Liver (tissue), 9 donors: Measurements from ENCODE around the gene RBKS. TPM values are rescaled to one million over a fixed set of nuclear protein-coding genes. Genes with fewer than 3 reads are reported as not detected.

Experiments used
- DNase-seq: peaks from one replicate; pipeline ENCODE4 v3.0.0-alpha.2; 2017; ENCODE audit warnings: low spot score
- H3K27ac ChIP-seq, 2 donors: one replicate each; pipeline ENCODE4 v1.7.0; 2013; ENCODE audit warnings: inconsistent platforms in 2 of 2, low read length in 2 of 2, control low read depth in 1 of 2, low read depth in 1 of 2, mild to moderate bottlenecking in 1 of 2
- H3K27me3 ChIP-seq, 4 donors: one replicate each; pipeline versions ENCODE4 v1.6.1 to v1.7.0; 2013; ENCODE audit warnings: low read length in 3 of 4, inconsistent platforms in 1 of 4, mild to moderate bottlenecking in 1 of 4, moderate library complexity in 1 of 4; ENCODE audit not compliant: control insufficient read depth in 4 of 4, insufficient read depth in 4 of 4
- H3K36me3 ChIP-seq, 4 donors: one replicate each; pipeline versions ENCODE4 v1.6.1 to v1.7.0; 2013; ENCODE audit warnings: low read length in 3 of 4, mild to moderate bottlenecking in 3 of 4, low read depth in 1 of 4, moderate library complexity in 1 of 4; ENCODE audit not compliant: control insufficient read depth in 4 of 4, insufficient read depth in 3 of 4
- H3K4me1 ChIP-seq, 4 donors: one replicate each; pipeline versions ENCODE4 v1.6.1 to v1.7.0; 2013; ENCODE audit warnings: low read length in 3 of 4, mild to moderate bottlenecking in 3 of 4, moderate library complexity in 1 of 4; ENCODE audit not compliant: control insufficient read depth in 4 of 4, insufficient read depth in 4 of 4
- H3K4me3 ChIP-seq, 3 donors: one replicate each; pipeline versions ENCODE4 v1.6.1 to v1.7.0; 2013; ENCODE audit warnings: low read length in 3 of 3, control low read depth in 1 of 3, low read depth in 1 of 3, mild to moderate bottlenecking in 1 of 3
- H3K9ac ChIP-seq, 2 donors: one replicate each; pipeline ENCODE4 v1.7.0; 2013; ENCODE audit warnings: low read length in 2 of 2, mild to moderate bottlenecking in 2 of 2, moderate library complexity in 2 of 2, control low read depth in 1 of 2, low read depth in 1 of 2
- H3K9me3 ChIP-seq, 4 donors: one replicate each; pipeline versions ENCODE4 v1.6.1 to v1.7.0; 2013; ENCODE audit warnings: low read length in 3 of 4; ENCODE audit not compliant: control insufficient read depth in 4 of 4
- ATF3 ChIP-seq: IDR thresholded peaks from 2 replicates; pipeline ENCODE4 v1.6.1; 2016; ENCODE audit warnings: antibody characterized with exemption
- EGR1 ChIP-seq, 2 donors: IDR thresholded peaks; 2 replicates each; pipeline ENCODE4 v1.6.1; 2016 to 2018; ENCODE audit warnings: antibody characterized with exemption in 2 of 2, low read depth in 2 of 2
- FOXA1 ChIP-seq: IDR thresholded peaks from 2 replicates; pipeline ENCODE4 v1.6.1; 2016; ENCODE audit warnings: antibody characterized with exemption
- FOXA2 ChIP-seq: IDR thresholded peaks from 2 replicates; pipeline ENCODE4 v1.6.1; 2016; ENCODE audit warnings: antibody characterized with exemption
- GABPA ChIP-seq, 2 donors: IDR thresholded peaks in 1 of 2; conservative IDR thresholded peaks in 1 of 2; 2 replicates each; pipeline ENCODE4 v1.6.1; 2016; ENCODE audit warnings: antibody characterized with exemption in 2 of 2, mild to moderate bottlenecking in 1 of 2, moderate library complexity in 1 of 2
- HNF4A ChIP-seq, 2 donors: conservative IDR thresholded peaks; 2 replicates each; pipeline ENCODE4 v1.6.1; 2016; ENCODE audit warnings: antibody characterized with exemption in 2 of 2, mild to moderate bottlenecking in 2 of 2
- HNF4G ChIP-seq: IDR thresholded peaks from 2 replicates; pipeline ENCODE4 v1.6.1; 2016; ENCODE audit warnings: antibody characterized with exemption
- JUND ChIP-seq, 2 donors: IDR thresholded peaks; 2 replicates each; pipeline ENCODE4 v1.6.1; 2016; ENCODE audit warnings: antibody characterized with exemption in 2 of 2
- MAX ChIP-seq: IDR thresholded peaks from 2 replicates; pipeline ENCODE4 v1.6.1; 2016; ENCODE audit warnings: antibody characterized with exemption
- NR2F2 ChIP-seq: IDR thresholded peaks from 2 replicates; pipeline ENCODE4 v1.6.1; 2016; ENCODE audit warnings: antibody characterized with exemption
- RAD21 ChIP-seq, 2 donors: IDR thresholded peaks; 2 replicates each; pipeline ENCODE4 v1.6.1; 2016; ENCODE audit warnings: antibody characterized with exemption in 2 of 2, mild to moderate bottlenecking in 2 of 2
- REST ChIP-seq: IDR thresholded peaks from 2 replicates; pipeline ENCODE4 v1.6.1; 2016; ENCODE audit warnings: antibody characterized with exemption, mild to moderate bottlenecking
- RXRA ChIP-seq, 2 donors: IDR thresholded peaks; 2 replicates each; pipeline ENCODE4 v1.6.1; 2017 to 2018; ENCODE audit warnings: antibody characterized with exemption in 2 of 2, mild to moderate bottlenecking in 1 of 2
- SP1 ChIP-seq: IDR thresholded peaks from 2 replicates; pipeline ENCODE4 v1.6.1; 2018; ENCODE audit warnings: antibody characterized with exemption, mild to moderate bottlenecking
- TAF1 ChIP-seq: conservative IDR thresholded peaks from 2 replicates; pipeline ENCODE4 v1.6.1; 2016; ENCODE audit warnings: antibody characterized with exemption, mild to moderate bottlenecking
- YY1 ChIP-seq: IDR thresholded peaks from 2 replicates; pipeline ENCODE4 v1.6.1; 2016; ENCODE audit warnings: antibody characterized with exemption, mild to moderate bottlenecking
- WGBS: extraction: QIAGEN DNeasy Blood & Tissue Kit; methylation state at CpG from one replicate; pipeline ENCODE4 v1.1.7; 2013; 5-methylcytosine and 5-hydroxymethylcytosine counted together
- polyA plus RNA-seq, 2 donors: library from polyadenylated mRNA; stranded (reverse) in 1 of 2; unstranded in 1 of 2; fragments of 200-250 nt in 1 of 2; fragments of >200 nt in 1 of 2; fragmentation: Nextera tagmentation in 1 of 2; extraction: Ambion mirVana in 1 of 2; gene quantifications; one replicate each; pipeline versions ENCODE4 v1.2.1 to v1.2.3, GENCODE V29; 2013 to 2015
- total RNA-seq, 2 donors: library from RNA; depleted of rRNA; stranded (reverse); fragments of >200 nt; gene quantifications; one replicate each; pipeline ENCODE4 v1.2.3, GENCODE V29; 2014
- TF ChIP-seq, protein P1 (sequence below): fragments of 150-350 bp; IDR thresholded peaks from 2 replicates; pipeline ENCODE4 v1.5.1; 2017; ENCODE audit warnings: improper control_type of control experiment, low read depth, low read length; ENCODE audit not compliant: missing input control
- donor health status: healthy.
- donor health status: healthy.
- donor health status: healthy.
- donor health status: healthy.
- donor health status: healthy.

Gene RBKS
- total and polyA plus RNA-seq, 4 donors = 6.3 to 18.8 (median 15.2) TPM

- H3K9ac ChIP-seq = no peak overlapping the region
- no peaks in the 10 kb centered on the region for H3K27me3 ChIP-seq
- H3K36me3 ChIP-seq = peaks cover 0 to 4% (median 0%) of the 10 kb centered on the region in 4 donors
- no peak for TF ChIP-seq HNF4G
- TF ChIP-seq EGR1 (IDR thresholded peaks at IDR 0.05; ENCODE audit: low read depth in 2 of 2) = no peak
- no peak for TF ChIP-seq HNF4A (conservative IDR thresholded peaks at IDR 0.05)
- TF ChIP-seq SP1 = no peak
- no peak for TF ChIP-seq NR2F2
- H3K4me3 ChIP-seq = no peak overlapping the region
- DNase-seq = no peak
- peaks cover 0 to 4% (median 0%) of the 10 kb centered on the region in 4 donors for H3K9me3 ChIP-seq
- H3K4me1 ChIP-seq = peaks cover 0 to 6% (median 4%) of the 10 kb centered on the region in 4 donors
- H3K27ac ChIP-seq = no peak overlapping the region
- WGBS = 94% methylated on average over 4 of the region's 4 CpGs
Measured at GRCh38 chr2:27857417-27858172, 32.6 kb downstream of the RBKS start.

DNA sequence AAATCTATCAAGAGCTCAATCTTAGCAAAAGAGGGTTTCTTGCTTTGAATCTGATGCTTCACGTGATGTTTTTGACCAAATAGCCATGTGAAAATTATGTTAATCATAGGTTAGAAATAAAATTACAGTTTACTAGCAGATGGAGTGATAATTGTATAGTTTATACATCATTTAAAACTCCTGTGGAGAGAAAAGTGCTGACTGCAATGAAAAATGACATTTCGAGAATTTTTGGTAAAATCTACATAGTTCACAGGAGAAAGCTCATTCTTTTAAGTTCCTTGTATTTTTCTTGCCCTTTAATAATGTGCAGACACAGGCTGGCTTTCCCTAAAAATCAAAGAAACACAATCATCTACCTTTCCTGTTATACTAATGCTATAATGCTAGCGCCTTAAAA is 33.2 kb downstream of the RBKS start:
- WGBS = 85% methylated on average over 3 of the region's 3 CpGs
- no peak overlapping the region for H3K27ac ChIP-seq
- H3K4me1 ChIP-seq = peaks cover 0 to 6% (median 4%) of the 10 kb centered on the region in 4 donors
- no peak overlapping the region for H3K9ac ChIP-seq
- DNase-seq = no peak
- no peaks in the 10 kb centered on the region for H3K27me3 ChIP-seq
- no peak overlapping the region for H3K4me3 ChIP-seq
- H3K9me3 ChIP-seq = peaks cover 0 to 4% (median 0%) of the 10 kb centered on the region in 4 donors
- peaks cover 0 to 4% (median 0%) of the 10 kb centered on the region in 4 donors for H3K36me3 ChIP-seq
- no peak for TF ChIP-seq RAD21 (IDR thresholded peaks at IDR 0.05)

GRCh38 chr2:27856386-27856785 is 33.8 kb downstream of the RBKS start:
- TF ChIP-seq RXRA (IDR thresholded peaks at IDR 0.05) = no peak
- no peak for TF ChIP-seq HNF4G
- no peak for TF ChIP-seq TAF1
- TF ChIP-seq FOXA2 = no peak
- no peak for TF ChIP-seq RAD21 (IDR thresholded peaks at IDR 0.05)
- TF ChIP-seq JUND (IDR thresholded peaks at IDR 0.05) = no peak
- no peak for TF ChIP-seq GABPA (IDR thresholded peaks at IDR 0.05 in 1 of 2, conservative IDR thresholded peaks at IDR 0.05 in 1 of 2)
- no peak for TF ChIP-seq EGR1 (IDR thresholded peaks at IDR 0.05; ENCODE audit: low read depth in 2 of 2)
- TF ChIP-seq ATF3 = no peak
- no peak for TF ChIP-seq NR2F2
- no peak for TF ChIP-seq FOXA1
- no peak for TF ChIP-seq YY1
- TF ChIP-seq, protein P1, sequence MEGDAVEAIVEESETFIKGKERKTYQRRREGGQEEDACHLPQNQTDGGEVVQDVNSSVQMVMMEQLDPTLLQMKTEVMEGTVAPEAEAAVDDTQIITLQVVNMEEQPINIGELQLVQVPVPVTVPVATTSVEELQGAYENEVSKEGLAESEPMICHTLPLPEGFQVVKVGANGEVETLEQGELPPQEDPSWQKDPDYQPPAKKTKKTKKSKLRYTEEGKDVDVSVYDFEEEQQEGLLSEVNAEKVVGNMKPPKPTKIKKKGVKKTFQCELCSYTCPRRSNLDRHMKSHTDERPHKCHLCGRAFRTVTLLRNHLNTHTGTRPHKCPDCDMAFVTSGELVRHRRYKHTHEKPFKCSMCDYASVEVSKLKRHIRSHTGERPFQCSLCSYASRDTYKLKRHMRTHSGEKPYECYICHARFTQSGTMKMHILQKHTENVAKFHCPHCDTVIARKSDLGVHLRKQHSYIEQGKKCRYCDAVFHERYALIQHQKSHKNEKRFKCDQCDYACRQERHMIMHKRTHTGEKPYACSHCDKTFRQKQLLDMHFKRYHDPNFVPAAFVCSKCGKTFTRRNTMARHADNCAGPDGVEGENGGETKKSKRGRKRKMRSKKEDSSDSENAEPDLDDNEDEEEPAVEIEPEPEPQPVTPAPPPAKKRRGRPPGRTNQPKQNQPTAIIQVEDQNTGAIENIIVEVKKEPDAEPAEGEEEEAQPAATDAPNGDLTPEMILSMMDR = no peak
- TF ChIP-seq SP1 = no peak
- TF ChIP-seq REST = no peak
- TF ChIP-seq MAX = no peak
- no peak overlapping the region for H3K9ac ChIP-seq
- WGBS = 74% methylated on average over 3 of the region's 3 CpGs
- H3K36me3 ChIP-seq = peaks cover 0 to 4% (median 0%) of the 10 kb centered on the region in 4 donors
- H3K4me3 ChIP-seq = no peak overlapping the region
- no peak overlapping the region for H3K27ac ChIP-seq
- H3K9me3 ChIP-seq = peaks cover 0 to 4% (median 0%) of the 10 kb centered on the region in 4 donors
- no peaks in the 10 kb centered on the region for H3K27me3 ChIP-seq
- DNase-seq = no peak
- peaks cover 0 to 6% (median 4%) of the 10 kb centered on the region in 4 donors for H3K4me1 ChIP-seq
